ENCODE results near the gene ARHGEF19. TPM values are rescaled to one million over a fixed set of nuclear protein-coding genes. Genes with fewer than 3 reads are reported as not detected.

Gene ARHGEF19
- total and polyA plus RNA-seq, 2 donors from 2014 or later, result 3.5 to 8.2 TPM

GRCh38 chr1:16148329-16149092 is 63.9 kb downstream of the ARHGEF19 start:
- Histone ChIP-seq H3K9me3 (ENCODE audit: control insufficient read depth in 2 of 3, insufficient read depth in 1 of 3, low read length in 3 of 3) (no peaks in the 10 kb centered on the region), H3K36me3 (ENCODE audit: control insufficient read depth in 2 of 3, insufficient read depth in 3 of 3, low read length in 3 of 3) (peaks cover 0 to 30% (median 12%) of the 10 kb centered on the region in 3 donors), H3K27me3 (ENCODE audit: control insufficient read depth, insufficient read depth, low read length) (no peaks in the 10 kb centered on the region), H3K27ac (ENCODE audit: low read depth in 2 of 2, low read length in 2 of 2) (no peak overlapping the region), H3K4me1 (ENCODE audit: control insufficient read depth in 2 of 3, insufficient read depth in 2 of 3, low read depth in 1 of 3, low read length in 3 of 3) (peaks cover 4 to 64% (median 63%) of the 10 kb centered on the region in 3 donors), H3K4me3 (ENCODE audit: low read length in 3 of 3) (no peak overlapping the region), H3K9ac (ENCODE audit: low read length in 3 of 3) (no peak overlapping the region)
- intact Hi-C loops (cut with DNase I), result no loop called here
- DNase-seq (no peak), FAIRE-seq (no peak)
- TF ChIP-seq, protein P1, sequence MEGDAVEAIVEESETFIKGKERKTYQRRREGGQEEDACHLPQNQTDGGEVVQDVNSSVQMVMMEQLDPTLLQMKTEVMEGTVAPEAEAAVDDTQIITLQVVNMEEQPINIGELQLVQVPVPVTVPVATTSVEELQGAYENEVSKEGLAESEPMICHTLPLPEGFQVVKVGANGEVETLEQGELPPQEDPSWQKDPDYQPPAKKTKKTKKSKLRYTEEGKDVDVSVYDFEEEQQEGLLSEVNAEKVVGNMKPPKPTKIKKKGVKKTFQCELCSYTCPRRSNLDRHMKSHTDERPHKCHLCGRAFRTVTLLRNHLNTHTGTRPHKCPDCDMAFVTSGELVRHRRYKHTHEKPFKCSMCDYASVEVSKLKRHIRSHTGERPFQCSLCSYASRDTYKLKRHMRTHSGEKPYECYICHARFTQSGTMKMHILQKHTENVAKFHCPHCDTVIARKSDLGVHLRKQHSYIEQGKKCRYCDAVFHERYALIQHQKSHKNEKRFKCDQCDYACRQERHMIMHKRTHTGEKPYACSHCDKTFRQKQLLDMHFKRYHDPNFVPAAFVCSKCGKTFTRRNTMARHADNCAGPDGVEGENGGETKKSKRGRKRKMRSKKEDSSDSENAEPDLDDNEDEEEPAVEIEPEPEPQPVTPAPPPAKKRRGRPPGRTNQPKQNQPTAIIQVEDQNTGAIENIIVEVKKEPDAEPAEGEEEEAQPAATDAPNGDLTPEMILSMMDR (IDR thresholded peaks at IDR 0.05; ENCODE audit: borderline replicate concordance, extremely low read depth, insufficient read depth), result no peak

Other genes with a start within 250 kb of the ARHGEF19 start
- 41.5 TPM for gene ZBTB17, start 236.6 kb downstream of the ARHGEF19 start, total RNA-seq
- 33.1 TPM for gene ZBTB17, start 236.6 kb downstream of the ARHGEF19 start, polyA plus RNA-seq (ENCODE audit: insufficient read depth, low read depth, low replicate concordance)
- gene SRARP, start 208.4 kb downstream of the ARHGEF19 start, total RNA-seq, result 0.22 TPM
- 4.0 TPM for gene SRARP, start 208.4 kb downstream of the ARHGEF19 start, polyA plus RNA-seq (ENCODE audit: insufficient read depth, low read depth, low replicate concordance)
- gene HSPB7, start 194.6 kb downstream of the ARHGEF19 start, total RNA-seq, result 29.1 TPM
- gene HSPB7, start 194.6 kb downstream of the ARHGEF19 start, polyA plus RNA-seq (ENCODE audit: insufficient read depth, low read depth, low replicate concordance), result 17.0 TPM
- gene CLCNKA, start 190.6 kb downstream of the ARHGEF19 start, total RNA-seq, result 7.8 TPM
- 187 TPM for gene CLCNKA, start 190.6 kb downstream of the ARHGEF19 start, polyA plus RNA-seq (ENCODE audit: insufficient read depth, low read depth, low replicate concordance)
- gene CLCNKB, start 168.9 kb downstream of the ARHGEF19 start, total RNA-seq, result 60.6 TPM
- 519 TPM for gene CLCNKB, start 168.9 kb downstream of the ARHGEF19 start, polyA plus RNA-seq (ENCODE audit: insufficient read depth, low read depth, low replicate concordance)
- 5.0 TPM for gene FAM131C, start 139.0 kb downstream of the ARHGEF19 start, total RNA-seq
- 12.0 TPM for gene FAM131C, start 139.0 kb downstream of the ARHGEF19 start, polyA plus RNA-seq (ENCODE audit: insufficient read depth, low read depth, low replicate concordance)
- gene EPHA2, start 56.6 kb downstream of the ARHGEF19 start, total RNA-seq, result 34.2 TPM
- 5.5 TPM for gene EPHA2, start 56.6 kb downstream of the ARHGEF19 start, polyA plus RNA-seq (ENCODE audit: insufficient read depth, low read depth, low replicate concordance)
- 9.4 TPM for gene CPLANE2, start 24.5 kb upstream of the ARHGEF19 start, total RNA-seq
- gene CPLANE2, start 24.5 kb upstream of the ARHGEF19 start, polyA plus RNA-seq (ENCODE audit: insufficient read depth, low read depth, low replicate concordance), result 7.9 TPM
- gene FBXO42, start 139.8 kb upstream of the ARHGEF19 start, total RNA-seq, result 22.1 TPM
- gene FBXO42, start 139.8 kb upstream of the ARHGEF19 start, polyA plus RNA-seq (ENCODE audit: insufficient read depth, low read depth, low replicate concordance), result 14.1 TPM
- gene SZRD1, start 154.6 kb upstream of the ARHGEF19 start, total RNA-seq, result 127 TPM
- gene SZRD1, start 154.6 kb upstream of the ARHGEF19 start, polyA plus RNA-seq (ENCODE audit: insufficient read depth, low read depth, low replicate concordance), result 77.3 TPM
- gene SPATA21, start 224.8 kb upstream of the ARHGEF19 start, total RNA-seq, result not detected
- gene SPATA21, start 224.8 kb upstream of the ARHGEF19 start, polyA plus RNA-seq (ENCODE audit: insufficient read depth, low read depth, low replicate concordance), result not detected
- 57.4 TPM for gene NECAP2, start 228.1 kb upstream of the ARHGEF19 start, total RNA-seq
- 49.9 TPM for gene NECAP2, start 228.1 kb upstream of the ARHGEF19 start, polyA plus RNA-seq (ENCODE audit: insufficient read depth, low read depth, low replicate concordance)

All from kidney (tissue), 14 donors.